GM12878 (cell line): ENCODE measurements around the gene C16orf96. TPM values are rescaled to one million over a fixed set of nuclear protein-coding genes. Genes with fewer than 3 reads are reported as not detected.

Experiments used
- CEBPZ ChIP-seq: fragments of 150-350 bp; IDR thresholded peaks from 2 replicates; pipeline ENCODE4 v1.6.1; 2016; ENCODE audit warnings: low read depth, low read length
- PBX3 ChIP-seq: IDR thresholded peaks from 2 replicates; pipeline ENCODE4 v1.6.1; 2011; ENCODE audit warnings: mild to moderate bottlenecking, low read depth, low read length, moderate library complexity; ENCODE audit not compliant: insufficient replicate concordance
- ZNF24 ChIP-seq: fragments of 450-650 bp; IDR thresholded peaks from 2 replicates; pipeline ENCODE4 v1.6.1; 2017; ENCODE audit warnings: antibody characterized with exemption, mild to moderate bottlenecking
- polyA plus RNA-seq, 11 experiments: library from polyadenylated mRNA; depleted of rRNA in 4 of 11; unstranded in 6 of 11; stranded (reverse) in 5 of 11; fragments of >200 nt; fragmentation: Nextera tagmentation in 4 of 11; fragmentation: Illumina TruSeq in 1 of 11; extraction: Ambion mirVana in 4 of 11; extraction: Trizol in 1 of 11; gene quantifications; 1 replicate in 1 of 11; 2 replicates in 10 of 11; pipeline versions ENCODE4 v1.2.1 to v1.2.3, GENCODE V29; 2011 to 2016; ENCODE audit warnings: inconsistent platforms in 2 of 11, missing spikeins in 2 of 11, low read depth in 1 of 11
- total RNA-seq, 4 experiments: library from RNA; depleted of rRNA in 3 of 4; stranded (reverse); fragments of >200 nt in 3 of 4; fragmentation: Illumina TruSeq in 1 of 4; extraction: Trizol in 1 of 4; gene quantifications; 2 replicates each; pipeline versions ENCODE4 v1.2.1 to v1.2.3, GENCODE V29; 2013 to 2021
- TF ChIP-seq, protein P1 (sequence below): fragments of 450-650 bp; IDR thresholded peaks from 2 replicates; pipeline ENCODE4 v1.6.1; 2017; ENCODE audit warnings: low read depth, mild to moderate bottlenecking, moderate library complexity
- TF ChIP-seq, protein P2 (sequence below): IDR thresholded peaks from 2 replicates; pipeline ENCODE4 v1.6.1; 2011; ENCODE audit warnings: borderline replicate concordance, low read depth, mild to moderate bottlenecking, moderate library complexity, mixed read lengths, low read length; ENCODE audit not compliant: insufficient read depth; ENCODE audit errors: extremely low read length

C16orf96 gene
- total and polyA plus RNA-seq, 10 of the 15 experiments (the other 5 are each of a cell fraction or from before 2014, with no cell fraction given): 0.01 to 0.08 (median 0.01) TPM; not detected in 7

GRCh38 chr16:4624015-4624826 is 68.1 kb downstream of the C16orf96 start, which contains the start of gene MGRN1 (continued):
- TF ChIP-seq CEBPZ (no peak), ZNF24 (peak; percentile 85), PBX3 (peak; percentile 17)
- TF ChIP-seq, protein P1, sequence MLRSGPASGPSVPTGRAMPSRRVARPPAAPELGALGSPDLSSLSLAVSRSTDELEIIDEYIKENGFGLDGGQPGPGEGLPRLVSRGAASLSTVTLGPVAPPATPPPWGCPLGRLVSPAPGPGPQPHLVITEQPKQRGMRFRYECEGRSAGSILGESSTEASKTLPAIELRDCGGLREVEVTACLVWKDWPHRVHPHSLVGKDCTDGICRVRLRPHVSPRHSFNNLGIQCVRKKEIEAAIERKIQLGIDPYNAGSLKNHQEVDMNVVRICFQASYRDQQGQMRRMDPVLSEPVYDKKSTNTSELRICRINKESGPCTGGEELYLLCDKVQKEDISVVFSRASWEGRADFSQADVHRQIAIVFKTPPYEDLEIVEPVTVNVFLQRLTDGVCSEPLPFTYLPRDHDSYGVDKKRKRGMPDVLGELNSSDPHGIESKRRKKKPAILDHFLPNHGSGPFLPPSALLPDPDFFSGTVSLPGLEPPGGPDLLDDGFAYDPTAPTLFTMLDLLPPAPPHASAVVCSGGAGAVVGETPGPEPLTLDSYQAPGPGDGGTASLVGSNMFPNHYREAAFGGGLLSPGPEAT: peak; percentile 94
- TF ChIP-seq, protein P2, sequence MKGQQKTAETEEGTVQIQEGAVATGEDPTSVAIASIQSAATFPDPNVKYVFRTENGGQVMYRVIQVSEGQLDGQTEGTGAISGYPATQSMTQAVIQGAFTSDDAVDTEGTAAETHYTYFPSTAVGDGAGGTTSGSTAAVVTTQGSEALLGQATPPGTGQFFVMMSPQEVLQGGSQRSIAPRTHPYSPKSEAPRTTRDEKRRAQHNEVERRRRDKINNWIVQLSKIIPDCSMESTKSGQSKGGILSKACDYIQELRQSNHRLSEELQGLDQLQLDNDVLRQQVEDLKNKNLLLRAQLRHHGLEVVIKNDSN: no peak
